Tibial nerve (tissue), 3 donors: ENCODE results near the gene MAPT.

ENCODE experiments used
- POLR2A ChIP-seq, 2 donors: fragments of 450-650 bp; IDR thresholded peaks; one replicate each; pipeline ENCODE4 v1.6.1; 2017; ENCODE audit warnings: antibody characterized with exemption in 2 of 2, mild to moderate bottlenecking in 2 of 2, moderate library complexity in 2 of 2
- TF ChIP-seq, protein P1 (sequence below), 5 experiments: fragments of 200-600 bp in 3 of 5; fragments of 450-650 bp in 2 of 5; sonication (generic) in 3 of 5; IDR thresholded peaks; one replicate each; pipeline ENCODE4 v1.5.1; 2016 to 2019; ENCODE audit warnings: antibody characterized with exemption in 5 of 5, mild to moderate bottlenecking in 3 of 5, moderate library complexity in 2 of 5

DNA sequence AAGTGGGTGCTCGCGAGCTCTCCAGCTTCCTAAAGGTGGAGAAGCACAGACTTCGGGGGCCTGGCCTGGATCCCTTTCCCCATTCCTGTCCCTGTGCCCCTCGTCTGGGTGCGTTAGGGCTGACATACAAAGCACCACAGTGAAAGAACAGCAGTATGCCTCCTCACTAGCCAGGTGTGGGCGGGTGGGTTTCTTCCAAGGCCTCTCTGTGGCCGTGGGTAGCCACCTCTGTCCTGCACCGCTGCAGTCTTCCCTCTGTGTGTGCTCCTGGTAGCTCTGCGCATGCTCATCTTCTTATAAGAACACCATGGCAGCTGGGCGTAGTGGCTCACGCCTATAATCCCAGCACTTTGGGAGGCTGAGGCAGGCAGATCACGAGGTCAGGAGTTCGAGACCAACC lies 102.8 kb downstream of the MAPT start:
- TF ChIP-seq, protein P1, sequence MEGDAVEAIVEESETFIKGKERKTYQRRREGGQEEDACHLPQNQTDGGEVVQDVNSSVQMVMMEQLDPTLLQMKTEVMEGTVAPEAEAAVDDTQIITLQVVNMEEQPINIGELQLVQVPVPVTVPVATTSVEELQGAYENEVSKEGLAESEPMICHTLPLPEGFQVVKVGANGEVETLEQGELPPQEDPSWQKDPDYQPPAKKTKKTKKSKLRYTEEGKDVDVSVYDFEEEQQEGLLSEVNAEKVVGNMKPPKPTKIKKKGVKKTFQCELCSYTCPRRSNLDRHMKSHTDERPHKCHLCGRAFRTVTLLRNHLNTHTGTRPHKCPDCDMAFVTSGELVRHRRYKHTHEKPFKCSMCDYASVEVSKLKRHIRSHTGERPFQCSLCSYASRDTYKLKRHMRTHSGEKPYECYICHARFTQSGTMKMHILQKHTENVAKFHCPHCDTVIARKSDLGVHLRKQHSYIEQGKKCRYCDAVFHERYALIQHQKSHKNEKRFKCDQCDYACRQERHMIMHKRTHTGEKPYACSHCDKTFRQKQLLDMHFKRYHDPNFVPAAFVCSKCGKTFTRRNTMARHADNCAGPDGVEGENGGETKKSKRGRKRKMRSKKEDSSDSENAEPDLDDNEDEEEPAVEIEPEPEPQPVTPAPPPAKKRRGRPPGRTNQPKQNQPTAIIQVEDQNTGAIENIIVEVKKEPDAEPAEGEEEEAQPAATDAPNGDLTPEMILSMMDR (IDR thresholded peaks at IDR 0.05) = no peak
- no peak for TF ChIP-seq POLR2A (IDR thresholded peaks at IDR 0.05)
